Fibroblast of villous mesenchyme (primary cell): ENCODE results near the gene CDK13. TPM values are rescaled to one million over a fixed set of nuclear protein-coding genes. Genes with fewer than 3 reads are reported as not detected.

ENCODE experiments used
- DNase-seq: peaks from one replicate; pipeline ENCODE4 v3.0.0-alpha.2; 2010; ENCODE audit warnings: low read depth
- H3K4me3 ChIP-seq: 2 replicates; pipeline ENCODE4 v1.5.1; 2011; ENCODE audit warnings: low read depth, mild to moderate bottlenecking, low read length
- CTCF ChIP-seq: IDR thresholded peaks from 2 replicates; pipeline ENCODE4 v1.5.1; 2012; ENCODE audit warnings: low read depth, mild to moderate bottlenecking, low read length; ENCODE audit not compliant: insufficient read depth
- total RNA-seq: library from RNA; depleted of rRNA; stranded (reverse); fragments of >200 nt; gene quantifications from 2 replicates; pipeline ENCODE4 v1.2.3, GENCODE V29; 2012

CDK13 gene
- total RNA-seq, 1 donor: 82.5 TPM

GRCh38 chr7:39948375-39948955 lies 1.6 kb upstream of the CDK13 start:
- no peak for DNase-seq
- no peak for TF ChIP-seq CTCF
- peak overlapping the region; percentile 94 for H3K4me3 ChIP-seq

- peak overlapping the region; percentile 94 for H3K4me3 ChIP-seq
- DNase-seq: peak; percentile 100
- no peak for TF ChIP-seq CTCF
These were observed 814 bp upstream of the CDK13 start for GRCh38 chr7:39948956-39949928.

- TF ChIP-seq CTCF: no peak
- peak overlapping the region; percentile 94 for H3K4me3 ChIP-seq
- peak; percentile 53 for DNase-seq
These were observed 593 bp downstream of the CDK13 start for GRCh38 chr7:39950473-39951225.

- H3K4me3 ChIP-seq: peak overlapping the region; percentile 94
- peak; percentile 43 for TF ChIP-seq CTCF
- peak; percentile 61 for DNase-seq
These were observed 1.5 kb downstream of the CDK13 start for GRCh38 chr7:39951226-39952194.

GRCh38 chr7:39952374-39952773 lies 2.3 kb downstream of the CDK13 start:
- H3K4me3 ChIP-seq: peak overlapping the region; percentile 94
- peak; percentile 58 for DNase-seq

More at GRCh38 chr7:39952374-39952773, 2.3 kb downstream of the CDK13 start:
- no peak for TF ChIP-seq CTCF
